ENCODE results near the gene S1PR4. TPM values are rescaled to one million over a fixed set of nuclear protein-coding genes. Genes with fewer than 3 reads are reported as not detected.
"Not testable (repeated sequence)": the region's sequence is repeated elsewhere in the genome, so short reads cannot be mapped to it uniquely, and the experiment has no call there.

S1PR4 gene
- polyA plus RNA-seq, 4 donors, result 0.46 to 5.1 (median 2.4) TPM; not detected in 1

DNA sequence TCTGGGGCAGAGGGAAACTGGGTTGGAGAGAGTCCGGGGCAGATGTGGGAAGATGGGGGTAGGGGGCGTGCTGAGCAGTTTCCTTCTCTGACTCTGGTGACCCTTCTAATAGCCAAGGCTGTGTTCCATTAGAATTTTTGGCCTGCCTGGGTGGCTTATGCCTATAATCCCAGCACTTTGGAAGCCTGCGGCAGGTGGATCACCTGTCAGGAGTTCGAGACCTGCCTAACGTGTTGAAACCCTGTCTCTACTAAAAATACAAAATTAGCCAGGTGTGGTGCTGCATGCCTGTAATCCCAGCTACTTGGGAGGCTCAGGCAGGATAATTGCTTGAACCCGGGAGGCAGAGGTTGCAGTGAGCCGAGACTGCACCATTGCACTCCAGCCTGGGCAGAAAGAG, 24.3 kb downstream of the S1PR4 start:
- not testable (repeated sequence) for H3K27ac ChIP-seq (ENCODE audit: low read depth in 1 of 3, low read length in 2 of 3); H3K27me3 ChIP-seq (ENCODE audit: control insufficient read depth in 3 of 3, insufficient read depth in 3 of 3, low read length in 3 of 3); H3K4me3 ChIP-seq (ENCODE audit: low read depth in 1 of 3, low read length in 3 of 3); FAIRE-seq; DNase-seq; H3K4me1 ChIP-seq (ENCODE audit: control insufficient read depth in 3 of 3, insufficient read depth in 2 of 3, low read depth in 1 of 3, low read length in 2 of 3); H3K9me3 ChIP-seq (ENCODE audit: control insufficient read depth in 2 of 2, insufficient read depth in 1 of 2, low read depth in 1 of 2, low read length in 1 of 2)
- peaks cover 11 to 86% (median 24%) of the 10 kb centered on the region in 3 donors for H3K36me3 ChIP-seq (ENCODE audit: control insufficient read depth in 3 of 3, insufficient read depth in 2 of 3, low read depth in 1 of 3, low read length in 3 of 3)
- 90 to 95% (median 92%) methylated on average over 7 of the region's 7 CpGs for WGBS, 3 donors

GRCh38 chr19:3203805-3204645, 25.5 kb downstream of the S1PR4 start:
- H3K36me3 ChIP-seq (ENCODE audit: control insufficient read depth in 3 of 3, insufficient read depth in 2 of 3, low read depth in 1 of 3, low read length in 3 of 3), result peaks cover 16 to 89% (median 24%) of the 10 kb centered on the region in 3 donors
- 94 to 96% (median 96%) methylated on average over 42 to 43 of the region's 43 CpGs for WGBS, 3 donors
- H3K27me3 ChIP-seq (ENCODE audit: control insufficient read depth in 3 of 3, insufficient read depth in 3 of 3, low read length in 3 of 3), result no peaks in the 10 kb centered on the region
- no peak overlapping the region for H3K27ac ChIP-seq (ENCODE audit: low read depth in 1 of 3, low read length in 2 of 3)
- DNase-seq (no peak), FAIRE-seq (no peak)
- no peak overlapping the region for H3K4me3 ChIP-seq (ENCODE audit: low read depth in 1 of 3, low read length in 3 of 3)
- H3K9me3 ChIP-seq (ENCODE audit: control insufficient read depth in 2 of 2, insufficient read depth in 1 of 2, low read depth in 1 of 2, low read length in 1 of 2), result no peaks in the 10 kb centered on the region
- no peaks in the 10 kb centered on the region for H3K4me1 ChIP-seq (ENCODE audit: control insufficient read depth in 3 of 3, insufficient read depth in 2 of 3, low read depth in 1 of 3, low read length in 2 of 3)

GRCh38 chr19:3204646-3205275, 26.2 kb downstream of the S1PR4 start:
- H3K4me3 ChIP-seq (ENCODE audit: low read depth in 1 of 3, low read length in 3 of 3), result no peak overlapping the region
- H3K9me3 ChIP-seq (ENCODE audit: control insufficient read depth in 2 of 2, insufficient read depth in 1 of 2, low read depth in 1 of 2, low read length in 1 of 2), result no peaks in the 10 kb centered on the region
- no peaks in the 10 kb centered on the region for H3K4me1 ChIP-seq (ENCODE audit: control insufficient read depth in 3 of 3, insufficient read depth in 2 of 3, low read depth in 1 of 3, low read length in 2 of 3)
- peaks cover 13 to 92% (median 19%) of the 10 kb centered on the region in 3 donors for H3K36me3 ChIP-seq (ENCODE audit: control insufficient read depth in 3 of 3, insufficient read depth in 2 of 3, low read depth in 1 of 3, low read length in 3 of 3)
- H3K27ac ChIP-seq (ENCODE audit: low read depth in 1 of 3, low read length in 2 of 3), result no peak overlapping the region
- FAIRE-seq, result no peak
- H3K27me3 ChIP-seq (ENCODE audit: control insufficient read depth in 3 of 3, insufficient read depth in 3 of 3, low read length in 3 of 3), result no peaks in the 10 kb centered on the region
- WGBS, 3 donors, result 90 to 96% (median 94%) methylated on average over 29 to 35 of the region's 35 CpGs
- DNase-seq, result no peak

DNA sequence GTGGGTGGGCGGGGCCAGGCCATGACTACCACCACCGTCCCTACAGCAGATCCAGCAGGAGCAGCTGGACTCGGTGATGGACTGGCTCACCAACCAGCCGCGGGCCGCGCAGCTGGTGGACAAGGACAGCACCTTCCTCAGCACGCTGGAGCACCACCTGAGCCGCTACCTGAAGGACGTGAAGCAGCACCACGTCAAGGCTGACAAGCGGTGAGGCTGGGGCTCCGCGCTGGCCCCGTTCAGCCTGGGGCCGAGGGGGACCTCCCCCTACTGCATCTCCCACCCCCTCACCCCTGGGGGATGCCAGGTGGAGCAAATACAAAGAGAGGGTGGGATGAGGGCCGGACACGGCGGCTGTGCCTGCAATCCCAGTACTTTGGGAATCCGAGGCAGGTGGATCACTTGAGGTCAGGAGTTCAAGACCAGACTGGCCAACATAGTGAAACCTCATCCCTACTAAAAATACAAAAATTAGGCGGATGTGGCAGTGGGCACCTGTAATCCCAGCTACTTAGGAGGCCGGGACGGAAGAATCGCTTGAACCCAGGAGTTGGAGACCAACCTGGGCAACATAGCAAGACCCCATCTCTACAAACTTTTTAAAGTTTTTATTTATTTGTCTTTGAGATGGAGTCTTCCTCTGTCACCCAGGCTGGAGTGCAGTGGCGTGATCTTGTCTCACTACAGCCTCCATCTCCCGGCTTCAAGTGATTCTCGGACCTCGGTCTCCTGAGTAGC, 27.8 kb downstream of the S1PR4 start:
- no peak overlapping the region for H3K27ac ChIP-seq (ENCODE audit: low read depth in 1 of 3, low read length in 2 of 3)
- DNase-seq, result no peak
- WGBS, 3 donors, result 92 to 97% (median 95%) methylated on average over 26 to 28 of the region's 28 CpGs
- H3K4me1 ChIP-seq (ENCODE audit: control insufficient read depth in 3 of 3, insufficient read depth in 2 of 3, low read depth in 1 of 3, low read length in 2 of 3), result no peaks in the 10 kb centered on the region
- FAIRE-seq, result no peak
- peaks cover 13 to 87% (median 18%) of the 10 kb centered on the region in 3 donors for H3K36me3 ChIP-seq (ENCODE audit: control insufficient read depth in 3 of 3, insufficient read depth in 2 of 3, low read depth in 1 of 3, low read length in 3 of 3)
- no peaks in the 10 kb centered on the region for H3K27me3 ChIP-seq (ENCODE audit: control insufficient read depth in 3 of 3, insufficient read depth in 3 of 3, low read length in 3 of 3)
- no peaks in the 10 kb centered on the region for H3K9me3 ChIP-seq (ENCODE audit: control insufficient read depth in 2 of 2, insufficient read depth in 1 of 2, low read depth in 1 of 2, low read length in 1 of 2)
- no peak overlapping the region for H3K4me3 ChIP-seq (ENCODE audit: low read depth in 1 of 3, low read length in 3 of 3)

DNA sequence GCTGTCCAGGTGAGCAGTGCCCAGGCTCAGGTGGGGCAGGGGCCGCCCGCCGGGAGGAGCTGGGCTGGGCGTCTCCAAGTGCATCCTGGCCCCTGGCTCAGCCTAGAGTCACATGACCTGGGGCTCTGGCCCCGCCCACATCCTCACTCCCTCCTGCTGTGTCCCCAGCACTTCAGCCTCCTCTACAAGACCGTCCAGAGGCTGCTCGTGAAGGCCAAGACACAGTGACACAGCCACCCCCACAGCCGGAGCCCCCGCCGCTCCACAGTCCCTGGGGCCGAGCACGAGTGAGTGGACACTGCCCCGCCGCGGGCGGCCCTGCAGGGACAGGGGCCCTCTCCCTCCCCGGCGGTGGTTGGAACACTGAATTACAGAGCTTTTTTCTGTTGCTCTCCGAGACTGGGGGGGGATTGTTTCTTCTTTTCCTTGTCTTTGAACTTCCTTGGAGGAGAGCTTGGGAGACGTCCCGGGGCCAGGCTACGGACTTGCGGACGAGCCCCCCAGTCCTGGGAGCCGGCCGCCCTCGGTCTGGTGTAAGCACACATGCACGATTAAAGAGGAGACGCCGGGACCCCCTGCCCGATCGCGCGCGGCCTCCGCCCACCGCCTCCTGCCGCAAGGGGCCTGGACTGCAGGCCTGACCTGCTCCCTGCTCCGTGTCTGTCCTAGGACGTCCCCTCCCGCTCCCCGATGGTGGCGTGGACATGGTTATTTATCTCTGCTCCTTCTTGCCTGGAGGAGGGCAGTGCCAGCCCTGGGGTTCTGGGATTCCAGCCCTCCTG, 29.1 kb downstream of the S1PR4 start:
- Histone ChIP-seq H3K27ac (ENCODE audit: low read depth in 1 of 3, low read length in 2 of 3) (no peak overlapping the region), H3K4me1 (ENCODE audit: control insufficient read depth in 3 of 3, insufficient read depth in 2 of 3, low read depth in 1 of 3, low read length in 2 of 3) (no peaks in the 10 kb centered on the region), H3K9me3 (ENCODE audit: control insufficient read depth in 2 of 2, insufficient read depth in 1 of 2, low read depth in 1 of 2, low read length in 1 of 2) (no peaks in the 10 kb centered on the region), H3K27me3 (ENCODE audit: control insufficient read depth in 3 of 3, insufficient read depth in 3 of 3, low read length in 3 of 3) (no peaks in the 10 kb centered on the region), H3K4me3 (ENCODE audit: low read depth in 1 of 3, low read length in 3 of 3) (no peak overlapping the region), H3K36me3 (ENCODE audit: control insufficient read depth in 3 of 3, insufficient read depth in 2 of 3, low read depth in 1 of 3, low read length in 3 of 3) (peaks cover 13 to 74% (median 16%) of the 10 kb centered on the region in 3 donors)
- no peak for FAIRE-seq
- no peak for DNase-seq
- 89% methylated on average over 40 to 43 of the region's 43 CpGs for WGBS, 3 donors

GRCh38 chr19:3208317-3209207, 30.0 kb downstream of the S1PR4 start:
- FAIRE-seq, result no peak
- 87 to 89% (median 88%) methylated on average over 29 to 33 of the region's 33 CpGs for WGBS, 3 donors

DNA sequence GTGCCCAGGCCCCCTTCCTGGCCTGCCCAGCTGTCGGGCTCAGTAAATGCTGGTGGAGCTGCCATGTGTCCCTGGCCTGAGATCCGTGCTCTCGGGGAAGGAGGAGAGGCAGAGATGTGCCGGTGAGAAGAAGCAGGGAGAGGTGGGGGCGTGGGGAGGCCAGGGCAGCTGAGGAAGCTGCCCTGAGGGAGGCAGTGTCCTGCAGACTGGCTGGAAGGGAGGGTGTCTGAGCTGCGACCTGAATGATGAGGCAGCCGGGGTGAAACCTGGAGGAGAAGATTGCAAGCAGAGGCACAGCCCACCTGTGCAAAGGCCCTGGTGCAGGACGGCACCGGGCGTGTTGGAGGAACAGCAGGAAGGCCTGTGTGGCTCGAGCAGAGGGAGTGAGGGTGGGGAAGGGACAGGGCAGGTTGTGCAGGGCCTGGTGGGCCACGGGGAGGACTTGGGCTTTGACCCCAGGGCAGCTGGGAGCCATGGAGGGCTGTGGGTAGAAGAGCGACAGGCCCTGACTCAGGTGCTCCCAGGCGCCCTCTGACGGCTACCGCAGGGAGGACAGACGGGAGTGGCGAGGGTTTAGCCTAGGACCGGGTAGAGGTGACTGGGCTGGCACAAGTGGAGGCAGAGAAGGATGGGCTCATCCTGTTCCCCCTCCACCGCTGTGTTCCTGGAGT, 31.9 kb downstream of the S1PR4 start:
- Histone ChIP-seq H3K36me3 (ENCODE audit: control insufficient read depth in 3 of 3, insufficient read depth in 2 of 3, low read depth in 1 of 3, low read length in 3 of 3) (peaks cover 7 to 51% (median 9%) of the 10 kb centered on the region in 3 donors), H3K9me3 (ENCODE audit: control insufficient read depth in 2 of 2, insufficient read depth in 1 of 2, low read depth in 1 of 2, low read length in 1 of 2) (no peaks in the 10 kb centered on the region), H3K4me1 (ENCODE audit: control insufficient read depth in 3 of 3, insufficient read depth in 2 of 3, low read depth in 1 of 3, low read length in 2 of 3) (no peaks in the 10 kb centered on the region), H3K27ac (ENCODE audit: low read depth in 1 of 3, low read length in 2 of 3) (no peak overlapping the region), H3K4me3 (ENCODE audit: low read depth in 1 of 3, low read length in 3 of 3) (no peak overlapping the region), H3K27me3 (ENCODE audit: control insufficient read depth in 3 of 3, insufficient read depth in 3 of 3, low read length in 3 of 3) (no peaks in the 10 kb centered on the region)
- peak; percentile 42 to 66 for DNase-seq
- WGBS, 3 donors, result 33 to 42% (median 35%) methylated on average over 20 of the region's 20 CpGs
- FAIRE-seq, result no peak

More at GRCh38 chr19:3208317-3209207, 30.0 kb downstream of the S1PR4 start:
- H3K27me3 ChIP-seq (ENCODE audit: control insufficient read depth in 3 of 3, insufficient read depth in 3 of 3, low read length in 3 of 3), result no peaks in the 10 kb centered on the region
- DNase-seq, result no peak
- no peaks in the 10 kb centered on the region for H3K4me1 ChIP-seq (ENCODE audit: control insufficient read depth in 3 of 3, insufficient read depth in 2 of 3, low read depth in 1 of 3, low read length in 2 of 3)
- no peak overlapping the region for H3K4me3 ChIP-seq (ENCODE audit: low read depth in 1 of 3, low read length in 3 of 3)
- H3K9me3 ChIP-seq (ENCODE audit: control insufficient read depth in 2 of 2, insufficient read depth in 1 of 2, low read depth in 1 of 2, low read length in 1 of 2), result no peaks in the 10 kb centered on the region
- H3K36me3 ChIP-seq (ENCODE audit: control insufficient read depth in 3 of 3, insufficient read depth in 2 of 3, low read depth in 1 of 3, low read length in 3 of 3), result peaks cover 13 to 66% (median 15%) of the 10 kb centered on the region in 3 donors
- no peak overlapping the region for H3K27ac ChIP-seq (ENCODE audit: low read depth in 1 of 3, low read length in 2 of 3)

All from small intestine (tissue), 7 donors.